ENCODE data around the gene MDN1.

- TF ChIP-seq SP1 (IDR thresholded peaks at IDR 0.05) (no peak), FOXA1 (IDR thresholded peaks at IDR 0.05) (no peak), BHLHE40 (IDR thresholded peaks at IDR 0.05; ENCODE audit: borderline replicate concordance) (no peak), SUZ12 (IDR thresholded peaks at IDR 0.05) (no peak), HDGF (IDR thresholded peaks at IDR 0.05; ENCODE audit: borderline replicate concordance) (no peak), FOXM1 (IDR thresholded peaks at IDR 0.05; ENCODE audit: borderline replicate concordance) (no peak), L3MBTL2 (conservative IDR thresholded peaks at IDR 0.05) (no peak), ELF4 (IDR thresholded peaks at IDR 0.05) (no peak), NFRKB (IDR thresholded peaks at IDR 0.05) (no peak), ZNF384 (IDR thresholded peaks at IDR 0.05) (no peak), PKNOX1 (IDR thresholded peaks at IDR 0.05) (no peak), LEF1 (IDR thresholded peaks at IDR 0.05; ENCODE audit: borderline replicate concordance) (no peak), FOXK2 (IDR thresholded peaks at IDR 0.05) (no peak)
Observed at GRCh38 chr6:89758830-89759229, 60.8 kb downstream of the MDN1 start.

Data from HEK293T (cell line).